Neural progenitor cell (in vitro differentiated cells): ENCODE results near the gene RYR1.

Experiments
- CTCF ChIP-seq: fragments of 200-600 bp; sonication (generic); IDR thresholded peaks from 2 replicates; pipeline ENCODE4 v1.5.1; 2017; ENCODE audit warnings: antibody characterized with exemption, mild to moderate bottlenecking
- EZH2 ChIP-seq: fragments of 200-600 bp; sonication (generic); IDR thresholded peaks from 2 replicates; pipeline ENCODE4 v1.6.1; 2017; ENCODE audit warnings: antibody characterized with exemption, mild to moderate bottlenecking, moderate library complexity
- EZH2phosphoT487 ChIP-seq: fragments of 200-600 bp; sonication (generic); IDR thresholded peaks from 2 replicates; pipeline ENCODE4 v1.6.1; 2017; ENCODE audit warnings: antibody characterized with exemption

DNA sequence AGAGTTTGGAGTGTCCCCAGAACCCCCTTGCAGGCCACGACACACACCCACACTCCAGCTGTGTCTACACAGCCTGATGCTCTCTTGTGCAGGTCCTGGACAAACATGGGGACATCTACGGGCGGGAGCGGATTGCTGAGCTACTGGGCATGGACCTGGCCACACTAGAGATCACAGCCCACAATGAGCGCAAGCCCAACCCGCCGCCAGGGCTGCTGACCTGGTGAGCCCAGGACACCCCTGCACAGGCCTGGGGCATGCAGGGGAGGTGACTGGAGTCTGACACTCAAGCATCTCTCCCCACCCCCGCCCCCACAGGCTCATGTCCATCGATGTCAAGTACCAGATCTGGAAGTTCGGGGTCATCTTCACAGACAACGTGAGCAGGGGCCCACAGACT lies 144.3 kb downstream of the RYR1 start:
- TF ChIP-seq CTCF (no peak), EZH2 (no peak), EZH2phosphoT487 (no peak)
